ENCODE data around the gene COA1. TPM values are rescaled to one million over a fixed set of nuclear protein-coding genes. Genes with fewer than 3 reads are reported as not detected.

The COA1 gene
- total RNA-seq, 1 donor from 2014 or later, result 47.9 TPM

GRCh38 chr7:43756368-43757072 is 27.2 kb upstream of the COA1 start:
- DNase-seq, result no peak
- H3K4me1 ChIP-seq, result peaks cover 9% of the 10 kb centered on the region
- no peaks in the 10 kb centered on the region for H3K9me3 ChIP-seq
- intact Hi-C loops (cut with DNase I), result no loop called here
- TF ChIP-seq CTCF (IDR thresholded peaks at IDR 0.05), result no peak
- no peak overlapping the region for H3K4me3 ChIP-seq
- H3K27ac ChIP-seq, result no peak overlapping the region
- no peak for ATAC-seq
- no peaks in the 10 kb centered on the region for H3K36me3 ChIP-seq
- H3K27me3 ChIP-seq, result no peaks in the 10 kb centered on the region

GRCh38 chr7:43754596-43754995 is 25.3 kb upstream of the COA1 start:
- no peak overlapping the region for H3K27ac ChIP-seq
- intact Hi-C loops (cut with DNase I), result no loop called here
- peaks cover 5% of the 10 kb centered on the region for H3K4me1 ChIP-seq
- H3K27me3 ChIP-seq, result no peaks in the 10 kb centered on the region
- ATAC-seq (no peak), DNase-seq (no peak)
- no peak for TF ChIP-seq CTCF (IDR thresholded peaks at IDR 0.05)
- H3K36me3 ChIP-seq, result no peaks in the 10 kb centered on the region
- no peaks in the 10 kb centered on the region for H3K9me3 ChIP-seq
- H3K4me3 ChIP-seq, result no peak overlapping the region

- TF ChIP-seq CTCF (IDR thresholded peaks at IDR 0.05), result no peak
- DNase-seq, result no peak
- no peaks in the 10 kb centered on the region for H3K36me3 ChIP-seq
- ATAC-seq, result no peak
- H3K27ac ChIP-seq, result no peak overlapping the region
- H3K4me3 ChIP-seq, result no peak overlapping the region
- no peaks in the 10 kb centered on the region for H3K9me3 ChIP-seq
- peaks cover 5% of the 10 kb centered on the region for H3K4me1 ChIP-seq
- H3K27me3 ChIP-seq, result no peaks in the 10 kb centered on the region
- intact Hi-C loops (cut with DNase I), result no loop called here
Observed at GRCh38 chr7:43753843-43754242, 24.5 kb upstream of the COA1 start.

GRCh38 chr7:43753271-43753810 is 24.0 kb upstream of the COA1 start:
- DNase-seq (no peak), ATAC-seq (no peak)
- Histone ChIP-seq H3K27me3 (no peaks in the 10 kb centered on the region), H3K4me3 (no peak overlapping the region), H3K9me3 (no peaks in the 10 kb centered on the region), H3K27ac (no peak overlapping the region), H3K36me3 (no peaks in the 10 kb centered on the region), H3K4me1 (peaks cover 5% of the 10 kb centered on the region)
- no peak for TF ChIP-seq CTCF (IDR thresholded peaks at IDR 0.05)
- intact Hi-C loops (cut with DNase I), result no loop called here

GRCh38 chr7:43752411-43752810 is 23.1 kb upstream of the COA1 start:
- Histone ChIP-seq H3K9me3 (no peaks in the 10 kb centered on the region), H3K36me3 (no peaks in the 10 kb centered on the region), H3K4me1 (no peaks in the 10 kb centered on the region), H3K4me3 (no peak overlapping the region), H3K27ac (no peak overlapping the region), H3K27me3 (no peaks in the 10 kb centered on the region)
- intact Hi-C loops (cut with DNase I), result no loop called here
- ATAC-seq (no peak), DNase-seq (no peak)
- no peak for TF ChIP-seq CTCF (IDR thresholded peaks at IDR 0.05)
